DOHH2 (cell line): ENCODE results near the gene NPPA.

Experiments
- H3F3A ChIP-seq: fragments of 200-600 bp; sonication (generic), shearing (Covaris generic); 2 replicates; pipeline ENCODE4 v1.6.0; 2016; ENCODE audit warnings: antibody characterized with exemption, mild to moderate bottlenecking; ENCODE audit not compliant: control insufficient read depth, insufficient read depth
- H3K27ac ChIP-seq: fragments of 200-600 bp; sonication (generic); 2 replicates; pipeline ENCODE4 v1.5.1; 2014; ENCODE audit warnings: low read depth, mild to moderate bottlenecking, low read length, moderate library complexity
- H3K27me3 ChIP-seq: fragments of 200-600 bp; sonication (generic); 2 replicates; pipeline ENCODE4 v1.6.1; 2014; ENCODE audit warnings: mild to moderate bottlenecking, low read length, mixed read lengths; ENCODE audit not compliant: control insufficient read depth
- H3K36me3 ChIP-seq: fragments of 200-600 bp; sonication (generic); 2 replicates; pipeline ENCODE4 v1.6.1; 2014; ENCODE audit warnings: mild to moderate bottlenecking, low read length, moderate library complexity, mixed read lengths; ENCODE audit not compliant: control insufficient read depth
- H3K4me1 ChIP-seq: fragments of 200-600 bp; sonication (generic); 2 replicates; pipeline ENCODE4 v1.6.1; 2014; ENCODE audit warnings: mild to moderate bottlenecking, low read length, mixed read lengths; ENCODE audit not compliant: control insufficient read depth
- H3K4me2 ChIP-seq: fragments of 200-600 bp; sonication (generic); 2 replicates; pipeline ENCODE4 v1.6.0; 2014; ENCODE audit warnings: mild to moderate bottlenecking, low read length, moderate library complexity
- H3K4me3 ChIP-seq: fragments of 200-600 bp; sonication (generic); 2 replicates; pipeline ENCODE4 v1.5.1; 2014; ENCODE audit warnings: mild to moderate bottlenecking, low read length, mixed read lengths
- H3K79me2 ChIP-seq: fragments of 200-600 bp; sonication (generic); 2 replicates; pipeline ENCODE4 v1.6.1; 2014; ENCODE audit warnings: mild to moderate bottlenecking, low read length, mixed read lengths; ENCODE audit not compliant: control insufficient read depth
- H3K9me2 ChIP-seq: fragments of 200-600 bp; sonication (generic); replicated peaks from 2 replicates; pipeline ENCODE4 v1.6.1; 2014; ENCODE audit warnings: mild to moderate bottlenecking, low read length, mixed read lengths; ENCODE audit not compliant: control insufficient read depth
- H3K9me3 ChIP-seq: fragments of 200-600 bp; sonication (generic); 2 replicates; pipeline ENCODE4 v1.6.1; 2014; ENCODE audit warnings: antibody characterized with exemption, low read length, mixed read lengths; ENCODE audit not compliant: control insufficient read depth, insufficient read depth
- H4K20me1 ChIP-seq: fragments of 200-600 bp; sonication (generic); 2 replicates; pipeline ENCODE4 v1.6.0; 2014; ENCODE audit warnings: low read depth, mild to moderate bottlenecking, antibody characterized with exemption, low read length, moderate library complexity; ENCODE audit not compliant: control insufficient read depth, insufficient read depth
- EZH2phosphoT487 ChIP-seq: fragments of 200-600 bp; sonication (generic); IDR thresholded peaks from 2 replicates; pipeline ENCODE4 v1.6.1; 2017; ENCODE audit warnings: borderline replicate concordance, mild to moderate bottlenecking, antibody characterized with exemption, low read length, moderate library complexity, mixed read lengths
- TF ChIP-seq, protein P1 (sequence below): fragments of 200-600 bp; sonication (generic); IDR thresholded peaks from one replicate; pipeline ENCODE4 v1.5.1; 2014; ENCODE audit warnings: antibody characterized with exemption, mild to moderate bottlenecking, low read depth, low read length; ENCODE audit not compliant: poor library complexity, severe bottlenecking

Gene NPPA

DNA sequence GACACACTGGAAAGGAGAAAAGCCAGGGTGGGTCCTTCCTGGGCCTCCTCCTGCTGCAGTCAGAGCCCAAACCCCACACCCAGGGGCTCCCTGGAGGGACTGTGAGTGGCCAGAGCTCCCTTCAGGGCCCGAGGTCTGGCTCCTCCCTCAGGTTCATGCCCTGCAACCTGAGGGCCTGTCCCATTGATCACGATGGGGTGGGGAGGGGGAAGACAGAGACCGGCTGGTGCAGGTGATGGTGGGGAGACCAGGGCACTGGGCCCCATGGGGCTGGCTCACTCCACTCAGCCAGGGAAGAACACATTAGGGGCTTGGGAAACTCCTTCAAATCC, 41.3 kb upstream of the NPPA start:
- no peak overlapping the region for H3K27ac ChIP-seq
- no peaks in the 10 kb centered on the region for H4K20me1 ChIP-seq

DNA sequence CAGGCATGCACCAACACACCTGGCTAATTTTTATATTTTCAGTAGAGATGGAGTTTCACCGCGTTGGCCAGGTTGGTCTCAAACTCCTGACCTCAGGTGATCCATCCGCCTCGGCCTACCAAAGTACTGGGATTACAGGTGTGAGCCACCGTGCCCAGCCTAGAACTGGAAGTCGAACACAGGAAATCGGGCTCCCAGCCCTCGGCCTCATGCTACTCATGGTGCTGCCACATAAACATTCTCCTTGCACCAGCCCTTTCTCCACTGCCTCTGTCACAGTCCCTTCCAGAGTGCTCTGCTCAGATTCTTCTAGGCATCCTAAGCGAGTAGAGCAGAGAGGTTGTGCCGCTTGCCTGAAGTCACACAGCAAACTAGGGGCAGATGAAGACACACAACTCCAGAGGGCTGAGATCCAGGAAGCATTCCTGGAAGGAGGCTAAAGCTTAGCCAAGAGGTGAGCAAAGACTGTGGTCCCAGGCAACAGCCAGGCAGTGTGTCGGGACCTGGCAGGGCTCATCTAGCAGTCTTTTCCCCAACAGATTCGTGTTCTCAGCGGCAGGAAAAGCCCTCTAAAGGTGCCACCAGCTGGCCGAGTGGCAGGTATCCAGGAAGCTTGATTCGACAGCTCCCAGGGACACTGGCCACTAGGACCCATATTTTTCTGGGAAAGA, 40.8 kb upstream of the NPPA start:
- Histone ChIP-seq H3K36me3 (no peaks in the 10 kb centered on the region), H3K79me2 (no peaks in the 10 kb centered on the region), H4K20me1 (no peaks in the 10 kb centered on the region), H3K4me2 (no peak overlapping the region), H3K9me2 (no peaks in the 10 kb centered on the region), H3K9me3 (no peaks in the 10 kb centered on the region), H3F3A (no peaks in the 10 kb centered on the region), H3K27me3 (peaks cover 10% of the 10 kb centered on the region), H3K27ac (no peak overlapping the region), H3K4me1 (peaks cover 12% of the 10 kb centered on the region), H3K4me3 (no peak overlapping the region)
- TF ChIP-seq, protein P1, sequence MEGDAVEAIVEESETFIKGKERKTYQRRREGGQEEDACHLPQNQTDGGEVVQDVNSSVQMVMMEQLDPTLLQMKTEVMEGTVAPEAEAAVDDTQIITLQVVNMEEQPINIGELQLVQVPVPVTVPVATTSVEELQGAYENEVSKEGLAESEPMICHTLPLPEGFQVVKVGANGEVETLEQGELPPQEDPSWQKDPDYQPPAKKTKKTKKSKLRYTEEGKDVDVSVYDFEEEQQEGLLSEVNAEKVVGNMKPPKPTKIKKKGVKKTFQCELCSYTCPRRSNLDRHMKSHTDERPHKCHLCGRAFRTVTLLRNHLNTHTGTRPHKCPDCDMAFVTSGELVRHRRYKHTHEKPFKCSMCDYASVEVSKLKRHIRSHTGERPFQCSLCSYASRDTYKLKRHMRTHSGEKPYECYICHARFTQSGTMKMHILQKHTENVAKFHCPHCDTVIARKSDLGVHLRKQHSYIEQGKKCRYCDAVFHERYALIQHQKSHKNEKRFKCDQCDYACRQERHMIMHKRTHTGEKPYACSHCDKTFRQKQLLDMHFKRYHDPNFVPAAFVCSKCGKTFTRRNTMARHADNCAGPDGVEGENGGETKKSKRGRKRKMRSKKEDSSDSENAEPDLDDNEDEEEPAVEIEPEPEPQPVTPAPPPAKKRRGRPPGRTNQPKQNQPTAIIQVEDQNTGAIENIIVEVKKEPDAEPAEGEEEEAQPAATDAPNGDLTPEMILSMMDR, result no peak
- TF ChIP-seq EZH2phosphoT487, result no peak

More for the DNA sequence above, 41.3 kb upstream of the NPPA start:
- H3K4me1 ChIP-seq, result peaks cover 16% of the 10 kb centered on the region
- no peak overlapping the region for H3K4me3 ChIP-seq
- H3K79me2 ChIP-seq, result no peaks in the 10 kb centered on the region
- H3K9me2 ChIP-seq, result no peaks in the 10 kb centered on the region
- TF ChIP-seq, protein P1, result no peak
- TF ChIP-seq EZH2phosphoT487, result no peak
- no peak overlapping the region for H3K4me2 ChIP-seq
- no peaks in the 10 kb centered on the region for H3K9me3 ChIP-seq
- no peaks in the 10 kb centered on the region for H3F3A ChIP-seq
- H3K27me3 ChIP-seq, result peaks cover 8% of the 10 kb centered on the region
- H3K36me3 ChIP-seq, result no peaks in the 10 kb centered on the region

DNA sequence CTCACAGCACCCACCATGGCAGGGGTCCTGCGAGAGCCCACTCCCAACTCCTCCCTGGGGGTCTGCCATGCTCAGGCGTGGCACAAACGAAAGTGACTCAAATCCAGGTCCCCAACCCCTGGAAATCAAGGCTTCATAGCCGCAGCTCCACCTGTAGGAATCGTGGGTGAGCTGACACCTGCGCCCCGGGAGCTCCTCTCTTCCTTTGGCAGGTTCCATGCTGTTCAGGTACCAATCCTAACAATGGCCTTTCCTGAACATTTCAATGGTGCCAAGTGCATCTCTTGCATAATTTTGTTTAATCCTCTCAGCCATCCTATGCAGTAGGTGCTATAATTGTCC, 40.1 kb upstream of the NPPA start:
- no peaks in the 10 kb centered on the region for H3K79me2 ChIP-seq
- no peaks in the 10 kb centered on the region for H4K20me1 ChIP-seq
- no peaks in the 10 kb centered on the region for H3K9me2 ChIP-seq
- no peak overlapping the region for H3K27ac ChIP-seq
- H3K9me3 ChIP-seq, result no peaks in the 10 kb centered on the region
- H3K4me1 ChIP-seq, result peaks cover 17% of the 10 kb centered on the region
- H3K4me2 ChIP-seq, result no peak overlapping the region
- TF ChIP-seq, protein P1, result no peak
- TF ChIP-seq EZH2phosphoT487, result no peak
- peaks cover 16% of the 10 kb centered on the region for H3K27me3 ChIP-seq
- H3F3A ChIP-seq, result no peaks in the 10 kb centered on the region
- H3K4me3 ChIP-seq, result no peak overlapping the region
- no peaks in the 10 kb centered on the region for H3K36me3 ChIP-seq
